GM15510 (cell line): ENCODE results near the gene ITGB1.

ENCODE experiments used
- POLR2A ChIP-seq: IDR thresholded peaks from 3 replicates; pipeline ENCODE4 v1.6.1; 2011; ENCODE audit warnings: borderline replicate concordance; ENCODE audit not compliant: insufficient read length; ENCODE audit errors: extremely low read depth

Gene ITGB1

GRCh38 chr10:32888161-32888927 lies 69.7 kb downstream of the ITGB1 start:
- no peak for TF ChIP-seq POLR2A

- TF ChIP-seq POLR2A: no peak
Observed at GRCh38 chr10:32887481-32887880, 70.5 kb downstream of the ITGB1 start.

DNA sequence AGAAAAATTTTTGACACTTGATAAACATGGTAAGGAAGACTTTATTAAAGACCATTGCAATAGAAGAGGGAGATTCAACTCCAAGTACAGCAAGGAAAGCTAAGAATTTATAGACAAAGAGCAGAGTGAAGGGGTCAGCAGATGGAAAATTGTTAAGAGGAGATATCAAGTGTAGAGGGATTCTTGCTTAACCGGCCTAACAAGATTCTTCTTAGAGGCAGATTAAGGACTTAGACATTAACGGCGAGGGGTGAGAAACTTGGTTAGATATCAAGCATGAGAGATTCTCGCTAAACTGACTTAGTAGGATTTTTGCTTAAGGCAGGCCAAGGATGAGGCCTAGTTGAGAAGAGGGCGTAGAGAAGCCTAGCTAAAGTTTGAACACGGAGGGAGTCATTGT lies 76.0 kb downstream of the ITGB1 start:
- TF ChIP-seq POLR2A: no peak

GRCh38 chr10:32878646-32879045 lies 79.4 kb downstream of the ITGB1 start:
- TF ChIP-seq POLR2A: no peak

DNA sequence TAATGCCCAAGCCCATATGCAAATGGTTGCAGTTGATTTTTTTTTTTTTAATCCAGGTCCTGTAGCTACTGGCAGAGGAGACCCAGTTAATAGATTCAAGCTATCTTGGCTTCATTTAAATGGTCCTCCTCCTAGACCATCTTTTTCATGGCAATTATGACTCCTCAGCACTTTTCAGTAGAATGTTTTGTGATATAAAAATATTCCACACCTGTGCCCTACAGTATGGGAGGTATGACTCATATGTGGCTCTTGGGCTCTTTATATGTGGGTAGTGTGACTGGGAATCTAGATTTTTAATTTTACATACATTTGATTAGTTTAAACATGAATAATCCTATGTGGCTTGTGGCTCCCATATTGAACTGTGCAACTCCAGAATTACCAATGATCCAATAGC lies 80.1 kb downstream of the ITGB1 start:
- TF ChIP-seq POLR2A: no peak

DNA sequence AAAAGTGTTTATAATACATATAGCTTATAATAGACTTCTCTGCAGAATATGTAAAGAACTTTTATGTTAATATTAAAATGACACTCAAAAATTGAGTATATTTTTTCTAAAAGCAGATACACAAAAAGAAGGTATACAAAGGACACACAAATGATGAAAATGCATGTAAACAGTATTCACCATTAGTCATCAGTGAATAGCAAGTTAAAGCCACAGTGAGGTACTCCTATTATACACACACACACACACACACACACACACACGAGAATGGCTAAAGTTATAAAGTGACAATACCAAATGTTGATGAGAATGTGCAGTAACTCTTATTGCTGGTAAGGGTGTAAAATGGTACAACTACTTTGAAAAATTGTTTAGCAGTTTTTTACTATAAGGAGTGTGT lies 92.9 kb downstream of the ITGB1 start:
- TF ChIP-seq POLR2A: no peak

DNA sequence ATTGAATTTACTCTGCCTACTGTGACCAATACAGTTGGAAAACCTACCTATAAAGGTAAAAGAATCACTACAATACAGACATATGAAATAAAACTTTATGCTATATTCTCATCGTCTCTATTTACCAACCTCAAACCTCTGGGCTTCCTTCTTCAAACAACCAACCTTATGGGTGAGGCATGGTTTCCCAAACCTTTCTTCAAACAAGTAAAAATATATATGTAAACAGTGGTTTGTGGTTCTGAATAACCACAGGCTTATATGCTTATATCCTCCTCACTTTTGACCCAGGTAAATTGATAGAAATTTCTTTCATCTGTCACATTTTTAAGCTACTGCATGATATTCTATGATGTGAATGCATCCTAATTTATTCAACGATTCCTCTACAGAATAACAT lies 103.6 kb downstream of the ITGB1 start:
- no peak for TF ChIP-seq POLR2A

DNA sequence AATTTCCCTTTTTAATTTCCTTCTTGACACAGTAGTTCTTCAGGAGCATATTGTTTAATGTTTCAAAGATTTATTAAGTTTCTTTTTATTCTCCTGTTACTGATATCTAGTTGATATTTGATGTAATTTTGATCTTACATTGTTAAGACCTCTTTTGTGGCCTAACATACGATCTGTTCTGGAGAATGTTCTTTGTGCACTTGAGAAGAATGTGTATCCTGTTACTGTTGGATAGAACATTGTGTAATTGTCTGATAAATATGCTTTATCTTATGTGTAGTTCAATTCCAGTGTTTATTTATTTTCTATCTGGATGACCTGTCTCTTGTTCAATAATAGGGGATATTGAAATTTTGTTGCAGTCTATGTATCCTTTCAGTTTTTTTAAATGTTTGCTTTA lies 106.7 kb downstream of the ITGB1 start:
- TF ChIP-seq POLR2A: no peak
